K562 (cell line): ENCODE data around the gene PAQR4. TPM values are rescaled to one million over a fixed set of nuclear protein-coding genes. Genes with fewer than 3 reads are reported as not detected.

Experiments used
- ATAC-seq: fragments of 200-7000 bp; cut with Tn5 transposase; 3 replicates; pipeline ENCODE4 v1.9.1; 2020; ENCODE audit warnings: moderate library complexity
- BruUV-seq: library from RNA; stranded (reverse); fragments of 400-500 nt; replicated peaks from 2 replicates; lab custom pipeline; 2021; lab: Mats Ljungman, UMichigan
- CTCF ChIA-PET: fragments of 300-600 bp; formaldehyde crosslinking; extraction: SDS; loops from one replicate; lab custom pipeline; 2021; ENCODE audit warnings: low intra/inter-chr PET ratio; lab: Yijun Ruan, JAX
- POLR2A ChIA-PET: fragments of 300-600, 350-650 bp; sonication (Branson Sonifier 250); formaldehyde crosslinking; extraction: SDS; loops from one replicate; lab custom pipeline; 2021; ENCODE audit warnings: antibody characterized with exemption, inconsistent platforms; lab: Yijun Ruan, JAX
- DNase-seq, 4 experiments: peaks; one replicate each; pipeline versions ENCODE4 v3.0.0 to v3.0.0-alpha.2; 2011 to 2018; ENCODE audit warnings: low spot score in 3 of 4, mixed read lengths in 3 of 4; ENCODE audit errors: extremely low read depth in 1 of 4
- FAIRE-seq: peaks from 2 replicates; lab custom pipeline; 2011; peaks lifted over from hg19 to GRCh38; lab: Jason Lieb, UNC
- H2AFZ ChIP-seq: 2 replicates; pipeline ENCODE4 v1.6.0; 2011; ENCODE audit warnings: low read depth, low read length, control low read depth, inconsistent platforms
- H3K27ac ChIP-seq: fragments of 200-600 bp; 3 replicates; pipeline ENCODE4 v1.8.0; 2011; ENCODE audit warnings: low read depth, mild to moderate bottlenecking, control low read depth, inconsistent platforms, low read length, moderate library complexity, mixed read lengths; ENCODE audit errors: extremely low read depth
- H3K27me3 ChIP-seq, 2 experiments: fragments of 300-600 bp in 1 of 2; 2 replicates in 1 of 2; 3 replicates in 1 of 2; pipeline versions ENCODE4 v1.6.0 to v1.8.0; 2011; ENCODE audit warnings: inconsistent platforms in 2 of 2, low read length in 2 of 2, mild to moderate bottlenecking in 1 of 2, mixed read lengths in 1 of 2, moderate library complexity in 1 of 2; ENCODE audit not compliant: control insufficient read depth in 2 of 2, insufficient read depth in 2 of 2
- H3K36me3 ChIP-seq: fragments of 300-600 bp; 3 replicates; pipeline ENCODE4 v1.8.0; 2011; ENCODE audit warnings: mild to moderate bottlenecking, low read length, inconsistent platforms; ENCODE audit not compliant: control insufficient read depth, insufficient read depth
- H3K4me1 ChIP-seq, 2 experiments: fragments of 200-600 bp in 1 of 2; replicated peaks in 1 of 2; 2 replicates in 1 of 2; 3 replicates in 1 of 2; pipeline versions ENCODE4 v1.5.1 to v1.8.0; 2011; ENCODE audit warnings: inconsistent platforms in 2 of 2, low read length in 2 of 2, mild to moderate bottlenecking in 1 of 2, mixed read lengths in 1 of 2, moderate library complexity in 1 of 2; ENCODE audit not compliant: control insufficient read depth in 2 of 2, insufficient read depth in 2 of 2
- H3K4me2 ChIP-seq: 2 replicates; pipeline ENCODE4 v1.6.1; 2011; ENCODE audit warnings: low read length, control low read depth, inconsistent platforms, mixed read lengths; ENCODE audit not compliant: insufficient read depth
- H3K4me3 ChIP-seq: fragments of 200-600 bp; sonication (generic), shearing (Covaris generic); 2 replicates; pipeline ENCODE4 v1.5.1; 2016; ENCODE audit warnings: control low read depth, inconsistent platforms
- H3K79me2 ChIP-seq: fragments of 200-600 bp; 3 replicates; pipeline ENCODE4 v1.8.0; 2011; ENCODE audit warnings: low read length, inconsistent platforms; ENCODE audit not compliant: control insufficient read depth, insufficient read depth
- H3K9ac ChIP-seq, 2 experiments: 2 replicates each; pipeline versions ENCODE4 v1.6.0 to v1.6.1; 2011; ENCODE audit warnings: low read depth in 2 of 2, low read length in 2 of 2, control low read depth in 1 of 2, inconsistent platforms in 1 of 2, mild to moderate bottlenecking in 1 of 2, mixed read lengths in 1 of 2; ENCODE audit not compliant: insufficient read depth in 1 of 2
- H3K9me1 ChIP-seq: one replicate; pipeline ENCODE4 v1.6.0; 2011; ENCODE audit warnings: inconsistent platforms, mild to moderate bottlenecking, low read length, moderate library complexity; ENCODE audit not compliant: control insufficient read depth, insufficient read depth
- H3K9me3 ChIP-seq: replicated peaks from 2 replicates; pipeline ENCODE4 v1.5.1; 2011; ENCODE audit warnings: low read depth, low read length, inconsistent platforms; ENCODE audit not compliant: control insufficient read depth, insufficient read depth
- H4K20me1 ChIP-seq: replicated peaks from 2 replicates; pipeline ENCODE4 v1.6.1; 2011; ENCODE audit warnings: low read length, inconsistent platforms, mixed read lengths; ENCODE audit not compliant: control insufficient read depth, insufficient read depth
- FOXJ2 ChIP-seq: fragments of 200-800 bp; sonication (Bioruptor generic); IDR thresholded peaks from 2 replicates; pipeline ENCODE4 v1.6.1; 2016; ENCODE audit warnings: missing genetic modification characterization, missing compliant biosample characterization
- FOXJ3 ChIP-seq: sonication (generic); formaldehyde crosslinking; IDR thresholded peaks from 2 replicates; pipeline ENCODE4 v1.4.0; 2020; ENCODE audit warnings: mild to moderate bottlenecking, missing genetic modification reagents
- HINFP ChIP-seq: fragments of 450-650 bp; conservative IDR thresholded peaks from 2 replicates; pipeline ENCODE4 v1.6.1; 2016; ENCODE audit warnings: missing genetic modification characterization, low read depth, mild to moderate bottlenecking, control low read depth, missing compliant biosample characterization
- MAZ ChIP-seq, 2 experiments: fragments of 450-650 bp in 1 of 2; sonication (generic) in 1 of 2; formaldehyde crosslinking; IDR thresholded peaks in 1 of 2; conservative IDR thresholded peaks in 1 of 2; 2 replicates each; pipeline versions ENCODE4 v1.4.0 to v1.5.0; 2020; ENCODE audit warnings: mild to moderate bottlenecking in 1 of 2, missing genetic modification reagents in 1 of 2
- STAT5A ChIP-seq: IDR thresholded peaks from 2 replicates; pipeline ENCODE4 v1.6.1; 2012; ENCODE audit warnings: low read length, inconsistent platforms, borderline replicate concordance
- WGBS: fragments of 100-300 bp; shearing (Covaris generic); methylation state at CpG from one replicate; pipeline ENCODE4 v1.1.6; 2016; ENCODE audit warnings: low coverage, mixed read lengths; ENCODE audit not compliant: insufficient coverage; ENCODE audit errors: missing lambda C conversion rate; 5-methylcytosine and 5-hydroxymethylcytosine counted together
- in situ Hi-C: fragments of 300-500 bp; cut with MboI; formaldehyde crosslinking; loops from 4 replicates; pipeline ENCODE4 v1.15.0; 2018; ENCODE audit warnings: inconsistent platforms, mixed read lengths
- intact Hi-C: fragments of 100-400 bp; cut with micrococcal nuclease; formaldehyde crosslinking; loops from 2 replicates; pipeline ENCODE4 v1.14.2; 2022
- polyA plus RNA-seq, 8 experiments: library from polyadenylated mRNA; depleted of rRNA in 4 of 8; stranded (reverse) in 5 of 8; unstranded in 3 of 8; fragments of >200 nt; fragmentation: Nextera tagmentation in 2 of 8; fragmentation: Illumina TruSeq in 1 of 8; extraction: Ambion mirVana in 2 of 8; extraction: Trizol in 1 of 8; gene quantifications; 2 replicates each; pipeline versions ENCODE4 v1.2.1 to v1.2.3, GENCODE V29; 2011 to 2014; ENCODE audit warnings: inconsistent platforms in 1 of 8, missing spikeins in 1 of 8
- total RNA-seq, 7 experiments: library from RNA; depleted of rRNA in 6 of 7; stranded (reverse); fragments of >200 nt in 6 of 7; fragmentation: Illumina TruSeq in 2 of 7; extraction: Trizol in 2 of 7; gene quantifications; 2 replicates each; pipeline versions ENCODE4 v1.2.1 to v1.2.3, GENCODE V29; 2011 to 2021; ENCODE audit warnings: low replicate concordance in 1 of 7
- TF ChIP-seq, protein P1 (sequence below): sonication (generic); formaldehyde crosslinking; IDR thresholded peaks from 2 replicates; pipeline ENCODE4 v1.8.1; 2023; ENCODE audit warnings: mild to moderate bottlenecking, missing genetic modification reagents, moderate library complexity
- TF ChIP-seq, protein P2 (sequence below), 2 experiments: fragments of 450-650 bp; conservative IDR thresholded peaks; 2 replicates each; pipeline ENCODE4 v1.6.1; 2017; ENCODE audit warnings: mild to moderate bottlenecking in 2 of 2, moderate library complexity in 2 of 2

The PAQR4 gene
- total and polyA plus RNA-seq, 9 of the 15 experiments (the other 6 are each of a cell fraction or from before 2014, with no cell fraction given), result 0.62 to 40.4 (median 19.5) TPM

DNA sequence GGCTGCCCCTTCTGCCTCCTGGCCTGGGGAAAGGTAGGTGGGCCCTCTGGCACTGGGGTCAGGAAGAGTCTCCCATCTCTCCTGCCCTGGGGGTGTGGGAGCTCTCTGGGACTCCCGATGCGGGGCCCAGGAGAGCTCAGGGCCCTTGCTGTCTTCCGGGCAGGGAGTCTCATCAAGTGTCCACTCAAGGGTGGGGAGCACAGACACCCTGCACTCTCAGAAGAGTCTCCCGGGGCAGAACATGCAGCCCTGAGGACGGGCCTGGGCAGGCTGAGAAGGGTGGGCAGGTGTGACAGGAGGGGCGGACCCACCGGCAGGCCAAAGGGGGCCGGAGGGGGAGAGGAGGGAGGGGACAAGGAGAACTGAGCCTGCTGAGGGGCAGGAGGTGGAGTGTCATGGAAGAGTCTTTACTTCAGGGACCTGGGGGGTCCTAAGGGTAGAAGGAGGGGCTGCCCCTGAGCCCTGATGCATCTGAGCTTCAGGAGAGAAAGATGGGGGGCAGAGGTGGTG is 19.5 kb downstream of the PAQR4 start (continued):
- no peak for TF ChIP-seq MAZ (CRISPR knock-in tag; conservative IDR thresholded peaks at IDR 0.05 in 1 of 2, IDR thresholded peaks at IDR 0.05 in 1 of 2)
- no peak for TF ChIP-seq HINFP (tag)
- TF ChIP-seq, protein P1, sequence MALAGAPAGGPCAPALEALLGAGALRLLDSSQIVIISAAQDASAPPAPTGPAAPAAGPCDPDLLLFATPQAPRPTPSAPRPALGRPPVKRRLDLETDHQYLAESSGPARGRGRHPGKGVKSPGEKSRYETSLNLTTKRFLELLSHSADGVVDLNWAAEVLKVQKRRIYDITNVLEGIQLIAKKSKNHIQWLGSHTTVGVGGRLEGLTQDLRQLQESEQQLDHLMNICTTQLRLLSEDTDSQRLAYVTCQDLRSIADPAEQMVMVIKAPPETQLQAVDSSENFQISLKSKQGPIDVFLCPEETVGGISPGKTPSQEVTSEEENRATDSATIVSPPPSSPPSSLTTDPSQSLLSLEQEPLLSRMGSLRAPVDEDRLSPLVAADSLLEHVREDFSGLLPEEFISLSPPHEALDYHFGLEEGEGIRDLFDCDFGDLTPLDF (CRISPR knock-in tag), result no peak
- TF ChIP-seq STAT5A, result no peak
- TF ChIP-seq FOXJ2 (tag), result no peak

- H2AFZ ChIP-seq, result no peak overlapping the region
- intact Hi-C loops (no loop called here), in situ Hi-C loops (no loop called here)
- H4K20me1 ChIP-seq, result no peaks in the 10 kb centered on the region
- H3K36me3 ChIP-seq, result no peaks in the 10 kb centered on the region
- no peak overlapping the region for H3K9ac ChIP-seq
- H3K27me3 ChIP-seq, result no peaks in the 10 kb centered on the region
- H3K9me3 ChIP-seq, result no peaks in the 10 kb centered on the region
- H3K79me2 ChIP-seq, result no peaks in the 10 kb centered on the region
- no peaks in the 10 kb centered on the region for H3K9me1 ChIP-seq
- peaks cover 0 to 41% of the 10 kb centered on the region in 2 experiments; a peak in 2 of 5 replicates for H3K4me1 ChIP-seq
- no peak overlapping the region for H3K4me2 ChIP-seq
- ATAC-seq, result no peak
- no peak for DNase-seq
- no peak overlapping the region for H3K4me3 ChIP-seq
- 37% methylated on average over 7 of the region's 10 CpGs for WGBS
- CTCF ChIA-PET, result no interaction called here
- no peak overlapping the region for H3K27ac ChIP-seq
- no TSS peak for BruUV-seq
- FAIRE-seq, result no peak
- POLR2A ChIA-PET, result interaction anchor here (0.8 to 1.0 kb wide), 2 partner anchors 12 to 28 kb away, joined by 3 read pairs; no protein-coding TSS in a partner anchor
- TF ChIP-seq, protein P2, sequence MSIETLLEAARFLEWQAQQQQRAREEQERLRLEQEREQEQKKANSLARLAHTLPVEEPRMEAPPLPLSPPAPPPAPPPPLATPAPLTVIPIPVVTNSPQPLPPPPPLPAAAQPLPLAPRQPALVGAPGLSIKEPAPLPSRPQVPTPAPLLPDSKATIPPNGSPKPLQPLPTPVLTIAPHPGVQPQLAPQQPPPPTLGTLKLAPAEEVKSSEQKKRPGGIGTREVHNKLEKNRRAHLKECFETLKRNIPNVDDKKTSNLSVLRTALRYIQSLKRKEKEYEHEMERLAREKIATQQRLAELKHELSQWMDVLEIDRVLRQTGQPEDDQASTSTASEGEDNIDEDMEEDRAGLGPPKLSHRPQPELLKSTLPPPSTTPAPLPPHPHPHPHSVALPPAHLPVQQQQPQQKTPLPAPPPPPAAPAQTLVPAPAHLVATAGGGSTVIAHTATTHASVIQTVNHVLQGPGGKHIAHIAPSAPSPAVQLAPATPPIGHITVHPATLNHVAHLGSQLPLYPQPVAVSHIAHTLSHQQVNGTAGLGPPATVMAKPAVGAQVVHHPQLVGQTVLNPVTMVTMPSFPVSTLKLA (conservative IDR thresholded peaks at IDR 0.05), result no peak
- TF ChIP-seq FOXJ3 (CRISPR knock-in tag), result no peak
Measured at GRCh38 chr16:2990891-2991290, 21.7 kb downstream of the PAQR4 start.
